Astrocyte of the cerebellum (primary cell): ENCODE measurements around the gene C6orf132.

Experiments used
- DNase-seq: peaks from one replicate; pipeline ENCODE4 v3.0.0-alpha.2; 2011; ENCODE audit warnings: low read depth
- H3K4me3 ChIP-seq: 2 replicates; pipeline ENCODE4 v1.5.1; 2011; ENCODE audit warnings: mild to moderate bottlenecking, low read depth, low read length, moderate library complexity
- in situ Hi-C: cut with HindIII; loops from 2 replicates; pipeline ENCODE4 v1.10.0; 2017; ENCODE audit warnings: low sequenced_read_pairs
- TF ChIP-seq, protein P1 (sequence below): IDR thresholded peaks from 2 replicates; pipeline ENCODE4 v1.5.1; 2012; ENCODE audit warnings: low read length, low read depth, moderate library complexity, mild to moderate bottlenecking; ENCODE audit errors: missing control alignments

C6orf132 gene

DNA sequence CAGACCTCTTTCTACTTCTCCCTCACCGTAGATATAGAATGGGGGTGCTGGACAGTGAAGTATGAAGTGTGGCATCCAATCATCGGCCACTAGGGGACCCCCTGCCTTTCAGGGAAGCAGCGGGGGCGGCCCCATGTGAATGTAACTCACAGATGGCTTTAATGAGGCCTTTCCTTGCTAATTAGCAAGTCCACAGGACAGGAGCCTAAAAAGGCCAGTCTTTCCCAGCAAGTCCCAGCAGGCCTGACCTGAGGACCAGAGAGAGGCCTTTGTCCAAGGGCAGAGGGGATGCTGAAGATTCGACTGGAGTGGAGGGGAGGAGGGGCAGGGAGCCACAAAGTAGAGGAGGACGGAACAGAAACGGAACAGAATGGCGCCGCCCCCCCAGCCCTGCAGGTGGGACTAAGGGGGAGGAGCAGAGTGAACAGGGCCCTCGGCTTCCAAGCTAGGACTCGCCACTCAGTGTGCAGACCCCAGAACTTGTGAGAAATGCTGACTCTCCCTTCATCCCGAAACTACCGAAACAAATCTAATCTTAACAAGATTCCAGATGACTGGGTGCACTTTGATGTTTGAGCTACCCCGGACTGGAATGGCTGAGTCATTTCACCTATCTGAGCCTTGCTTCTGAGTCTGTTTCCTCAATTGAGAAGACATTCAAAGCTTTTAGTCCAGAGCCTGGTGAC is 5.8 kb downstream of the C6orf132 start:
- peak; percentile 64 for DNase-seq
- H3K4me3 ChIP-seq = no peak overlapping the region
- TF ChIP-seq, protein P1, sequence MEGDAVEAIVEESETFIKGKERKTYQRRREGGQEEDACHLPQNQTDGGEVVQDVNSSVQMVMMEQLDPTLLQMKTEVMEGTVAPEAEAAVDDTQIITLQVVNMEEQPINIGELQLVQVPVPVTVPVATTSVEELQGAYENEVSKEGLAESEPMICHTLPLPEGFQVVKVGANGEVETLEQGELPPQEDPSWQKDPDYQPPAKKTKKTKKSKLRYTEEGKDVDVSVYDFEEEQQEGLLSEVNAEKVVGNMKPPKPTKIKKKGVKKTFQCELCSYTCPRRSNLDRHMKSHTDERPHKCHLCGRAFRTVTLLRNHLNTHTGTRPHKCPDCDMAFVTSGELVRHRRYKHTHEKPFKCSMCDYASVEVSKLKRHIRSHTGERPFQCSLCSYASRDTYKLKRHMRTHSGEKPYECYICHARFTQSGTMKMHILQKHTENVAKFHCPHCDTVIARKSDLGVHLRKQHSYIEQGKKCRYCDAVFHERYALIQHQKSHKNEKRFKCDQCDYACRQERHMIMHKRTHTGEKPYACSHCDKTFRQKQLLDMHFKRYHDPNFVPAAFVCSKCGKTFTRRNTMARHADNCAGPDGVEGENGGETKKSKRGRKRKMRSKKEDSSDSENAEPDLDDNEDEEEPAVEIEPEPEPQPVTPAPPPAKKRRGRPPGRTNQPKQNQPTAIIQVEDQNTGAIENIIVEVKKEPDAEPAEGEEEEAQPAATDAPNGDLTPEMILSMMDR = peak; percentile 52
- in situ Hi-C loops = no loop called here

DNA sequence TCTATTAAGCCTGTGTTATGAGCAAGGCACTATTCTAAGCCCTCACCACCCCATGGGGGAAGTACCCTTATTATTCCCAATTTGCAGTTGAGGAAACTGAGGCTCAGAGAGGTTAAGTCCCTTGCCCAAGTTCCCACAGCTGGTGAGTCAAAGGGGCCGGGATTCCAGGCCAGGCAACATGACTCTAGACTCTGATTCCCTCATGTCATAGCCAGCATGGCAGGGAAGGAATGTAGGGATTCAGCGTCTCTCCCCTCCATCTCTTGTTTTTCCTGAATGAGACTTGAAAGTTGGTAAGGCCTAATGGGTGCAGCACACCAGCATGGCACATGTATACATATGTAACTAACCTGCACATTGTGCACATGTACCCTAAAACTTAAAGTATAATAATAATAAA is 6.7 kb downstream of the C6orf132 start:
- in situ Hi-C loops = no loop called here
- TF ChIP-seq, protein P1 = no peak
- H3K4me3 ChIP-seq = no peak overlapping the region
- DNase-seq = no peak

DNA sequence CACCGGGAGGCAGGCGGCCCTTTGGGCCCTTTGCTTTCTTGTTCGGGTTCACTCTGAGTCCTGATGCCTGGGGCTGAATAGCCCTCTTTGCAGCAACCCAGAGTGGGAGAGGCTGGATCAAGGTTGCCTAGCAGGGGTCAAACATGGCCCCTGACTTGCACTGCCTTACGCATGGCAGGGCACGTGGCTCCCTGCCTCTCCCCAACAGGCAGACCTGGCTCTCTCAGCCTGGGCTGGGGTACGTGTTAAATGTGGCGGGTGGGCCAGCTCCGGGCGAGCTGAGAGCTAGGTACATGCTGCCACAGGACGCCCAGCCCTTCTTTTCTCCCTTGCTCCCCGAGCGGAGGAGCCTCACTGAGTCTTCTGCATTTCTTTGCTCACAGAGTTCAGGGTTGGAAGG is 7.3 kb downstream of the C6orf132 start:
- TF ChIP-seq, protein P1 = no peak
- in situ Hi-C loops = no loop called here
- no peak overlapping the region for H3K4me3 ChIP-seq

DNA sequence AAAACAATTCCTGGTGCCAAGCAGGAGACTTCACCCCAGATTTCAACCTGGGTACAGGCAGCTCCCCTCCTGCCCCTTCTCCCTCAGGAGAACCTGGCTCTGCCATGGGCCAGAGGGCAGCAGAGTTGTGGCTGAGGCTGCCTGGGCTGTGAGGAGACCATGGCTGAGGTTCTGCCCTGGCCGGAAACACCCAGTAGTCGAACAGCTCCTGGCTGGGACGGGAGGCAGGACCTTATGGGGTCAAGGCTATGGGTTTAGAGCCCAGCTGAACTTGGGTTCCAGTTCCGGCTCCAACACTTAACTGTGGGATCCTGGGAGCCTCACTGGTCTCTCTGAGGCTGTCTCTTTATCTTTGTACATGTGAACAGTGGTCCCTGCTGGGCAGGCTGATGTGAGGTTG is 8.5 kb downstream of the C6orf132 start:
- DNase-seq = no peak
- TF ChIP-seq, protein P1 = no peak
- in situ Hi-C loops = no loop called here
- H3K4me3 ChIP-seq = no peak overlapping the region

More for the DNA sequence above, 7.3 kb downstream of the C6orf132 start:
- DNase-seq = no peak

DNA sequence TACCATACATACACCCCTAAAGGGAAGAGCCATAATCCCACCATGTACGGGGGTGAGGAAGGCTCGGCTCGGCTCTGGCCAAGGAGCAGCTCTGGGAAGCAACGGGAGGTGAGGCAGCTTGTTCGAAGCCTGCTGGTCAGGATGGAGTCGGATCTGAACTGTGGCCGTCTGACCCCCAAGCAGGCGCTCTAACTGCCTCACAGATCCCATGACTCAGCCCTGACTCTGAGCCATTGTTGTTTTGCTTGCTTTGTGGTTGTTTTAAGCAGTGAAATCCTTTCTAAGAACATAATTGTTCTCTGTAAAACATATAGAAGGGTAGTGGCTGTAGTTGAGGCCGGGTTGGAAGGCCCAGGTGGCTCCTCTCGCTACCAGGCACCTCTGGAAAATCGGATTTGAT is 10.9 kb downstream of the C6orf132 start:
- TF ChIP-seq, protein P1 = no peak
- in situ Hi-C loops = no loop called here
- no peak overlapping the region for H3K4me3 ChIP-seq

DNA sequence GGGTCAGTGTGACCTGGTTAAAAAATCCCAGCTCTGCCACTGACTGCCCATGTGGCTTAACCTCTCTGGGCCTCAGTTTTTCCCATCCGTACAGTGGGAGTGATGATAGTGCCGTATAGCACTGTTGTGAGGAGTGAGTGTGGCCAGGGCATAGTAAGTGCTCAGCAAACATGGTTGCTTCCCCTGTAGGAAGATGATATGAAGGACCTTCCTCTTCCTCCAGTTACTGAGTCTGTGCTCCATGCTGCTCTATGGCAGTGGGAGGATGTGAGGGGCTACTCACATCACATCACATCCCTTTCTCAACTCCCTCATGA is 13.1 kb downstream of the C6orf132 start:
- TF ChIP-seq, protein P1 = no peak
- in situ Hi-C loops = no loop called here
- H3K4me3 ChIP-seq = no peak overlapping the region
- no peak for DNase-seq

More for the DNA sequence above, 10.9 kb downstream of the C6orf132 start:
- DNase-seq = peak; percentile 65
